ENCODE results near the gene IFT27.

- TF ChIP-seq MAX (IDR thresholded peaks at IDR 0.05) (no peak), EGR1 (IDR thresholded peaks at IDR 0.05) (no peak), TEAD4 (IDR thresholded peaks at IDR 0.05) (no peak), YY1 (IDR thresholded peaks at IDR 0.05; ENCODE audit: low read depth) (no peak), EP300 (IDR thresholded peaks at IDR 0.05; ENCODE audit: borderline replicate concordance) (no peak), NFIC (IDR thresholded peaks at IDR 0.05) (no peak), CEBPB (IDR thresholded peaks at IDR 0.05) (no peak), TCF12 (IDR thresholded peaks at IDR 0.05; ENCODE audit: low read depth) (no peak), TAF1 (IDR thresholded peaks at IDR 0.05; ENCODE audit: low read depth) (no peak)
These were observed 33.4 kb upstream of the IFT27 start for GRCh38 chr22:36809351-36809750.
